PC-3 (cell line): ENCODE results near the gene FAM174B. TPM values are rescaled to one million over a fixed set of nuclear protein-coding genes. Genes with fewer than 3 reads are reported as not detected.

Source experiments
- ATAC-seq: fragments of 200-7000 bp; cut with Tn5 transposase; 2 replicates; pipeline ENCODE4 v1.9.1; 2020; ENCODE audit warnings: mild to moderate bottlenecking, moderate library complexity
- BruUV-seq: library from RNA; stranded (reverse); fragments of 400-500 nt; replicated peaks from 2 replicates; lab custom pipeline; 2021; lab: Mats Ljungman, UMichigan
- CTCF ChIA-PET: fragments of 300-600 bp; sonication (Branson Sonifier 250); formaldehyde crosslinking; loops from one replicate; lab custom pipeline; 2022; ENCODE audit warnings: antibody characterized with exemption; lab: Charles Lee
- POLR2A ChIA-PET: fragments of 300-600 bp; sonication (Branson Sonifier 250); formaldehyde crosslinking; loops from one replicate; lab custom pipeline; 2022; ENCODE audit warnings: antibody characterized with exemption; ENCODE audit not compliant: unreplicated experiment; lab: Charles Lee
- DNase-seq: peaks from one replicate; pipeline ENCODE4 v3.0.0-alpha.2; 2015
- H2AFZ ChIP-seq: fragments of 300-600 bp; sonication (generic); 2 replicates; pipeline ENCODE4 v1.6.0; 2016; ENCODE audit warnings: antibody characterized with exemption, low read length
- H3F3A ChIP-seq: fragments of 300-600 bp; sonication (generic); one replicate; pipeline ENCODE4 v1.6.0; 2017; ENCODE audit warnings: antibody characterized with exemption, low read length, control low read depth, mild to moderate bottlenecking; ENCODE audit not compliant: unreplicated experiment
- H3K27ac ChIP-seq: fragments of 300-600 bp; sonication (generic); 2 replicates; pipeline ENCODE4 v1.5.1; 2016; ENCODE audit warnings: mild to moderate bottlenecking, low read length
- H3K27me3 ChIP-seq: fragments of 300-600 bp; sonication (generic); 2 replicates; pipeline ENCODE4 v1.6.1; 2016; ENCODE audit warnings: low read length, mixed read lengths
- H3K36me3 ChIP-seq: fragments of 300-600 bp; sonication (generic); 2 replicates; pipeline ENCODE4 v1.6.1; 2016; ENCODE audit warnings: low read depth, mixed run types, low read length, mixed read lengths
- H3K4me1 ChIP-seq: fragments of 300-600 bp; sonication (generic); 2 replicates; pipeline ENCODE4 v1.5.1; 2016; ENCODE audit warnings: low read length; ENCODE audit not compliant: insufficient read depth
- H3K4me2 ChIP-seq: fragments of 300-600 bp; sonication (generic); 2 replicates; pipeline ENCODE4 v1.6.0; 2016; ENCODE audit warnings: low read length
- H3K4me3 ChIP-seq: fragments of 300-600 bp; sonication (generic); 2 replicates; pipeline ENCODE4 v1.5.1; 2016; ENCODE audit warnings: mild to moderate bottlenecking, low read length, mixed read lengths
- H3K79me2 ChIP-seq: fragments of 300-600 bp; sonication (generic); 2 replicates; pipeline ENCODE4 v1.6.1; 2017; ENCODE audit warnings: low read length, mixed read lengths
- H3K9ac ChIP-seq: fragments of 300-600 bp; sonication (generic); 2 replicates; pipeline ENCODE4 v1.6.0; 2016; ENCODE audit warnings: mild to moderate bottlenecking, low read length
- H3K9me2 ChIP-seq: fragments of 300-600 bp; sonication (generic); replicated peaks from 2 replicates; pipeline ENCODE4 v1.6.1; 2016; ENCODE audit warnings: mixed run types, low read length, mixed read lengths
- H3K9me3 ChIP-seq: fragments of 300-600 bp; sonication (generic); 2 replicates; pipeline ENCODE4 v1.6.1; 2016; ENCODE audit warnings: low read length, mixed read lengths
- H4K20me1 ChIP-seq: fragments of 300-600 bp; sonication (generic); 2 replicates; pipeline ENCODE4 v1.6.1; 2016; ENCODE audit warnings: low read length, mixed read lengths
- EZH2 ChIP-seq: fragments of 300-600 bp; sonication (generic); IDR thresholded peaks from one replicate; pipeline ENCODE4 v1.6.1; 2017; ENCODE audit warnings: antibody characterized with exemption, mild to moderate bottlenecking, low read length; ENCODE audit not compliant: unreplicated experiment
- EZH2phosphoT487 ChIP-seq: fragments of 300-600 bp; sonication (generic); IDR thresholded peaks from 2 replicates; pipeline ENCODE4 v1.6.1; 2018; ENCODE audit warnings: mild to moderate bottlenecking, antibody characterized with exemption, low read length, borderline replicate concordance
- intact Hi-C: fragments of 100-400 bp; cut with micrococcal nuclease; formaldehyde crosslinking; loops from 2 replicates; pipeline ENCODE4 v1.9.0; 2023
- total RNA-seq: library from RNA; depleted of rRNA; stranded (reverse); fragments of >200 nt; gene quantifications from 2 replicates; pipeline ENCODE4 v1.2.3, GENCODE V29; 2014
- TF ChIP-seq, protein P1 (sequence below): fragments of 300-600 bp; sonication (generic); conservative IDR thresholded peaks from 2 replicates; pipeline ENCODE4 v1.5.1; 2017; ENCODE audit warnings: antibody characterized with exemption, low read depth, mild to moderate bottlenecking, low read length

The FAM174B gene
- total RNA-seq, 1 experiment from 2014 or later, result 9.6 TPM

DNA sequence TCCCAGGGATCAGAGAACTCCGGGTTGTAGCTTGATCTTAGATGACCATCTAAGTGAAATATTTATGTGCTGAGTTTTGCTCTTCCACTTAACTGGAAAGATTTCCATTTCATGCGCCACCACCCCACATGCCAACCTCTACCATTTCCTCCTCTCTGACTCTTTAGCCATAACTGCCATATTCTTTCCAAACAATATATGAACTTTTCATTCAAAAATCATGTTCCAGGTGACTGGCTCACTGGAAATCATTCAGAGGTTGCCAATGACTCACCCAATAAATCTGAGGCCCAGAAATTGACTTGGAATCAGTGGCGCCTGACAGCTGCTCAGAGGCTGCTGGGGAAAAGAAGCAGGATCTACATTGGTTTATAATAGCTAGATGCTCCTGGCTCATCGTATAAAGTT lies 31.6 kb upstream of the FAM174B start:
- no peaks in the 10 kb centered on the region for H3K9me2 ChIP-seq
- intact Hi-C loops, result no loop called here
- ChIA-PET POLR2A (no interaction called here), CTCF (no interaction called here)
- ATAC-seq (peak; percentile 71), DNase-seq (peak; percentile 85)
- no peaks in the 10 kb centered on the region for H4K20me1 ChIP-seq
- TF ChIP-seq EZH2phosphoT487, result no peak
- TF ChIP-seq EZH2, result no peak
- TF ChIP-seq, protein P1, sequence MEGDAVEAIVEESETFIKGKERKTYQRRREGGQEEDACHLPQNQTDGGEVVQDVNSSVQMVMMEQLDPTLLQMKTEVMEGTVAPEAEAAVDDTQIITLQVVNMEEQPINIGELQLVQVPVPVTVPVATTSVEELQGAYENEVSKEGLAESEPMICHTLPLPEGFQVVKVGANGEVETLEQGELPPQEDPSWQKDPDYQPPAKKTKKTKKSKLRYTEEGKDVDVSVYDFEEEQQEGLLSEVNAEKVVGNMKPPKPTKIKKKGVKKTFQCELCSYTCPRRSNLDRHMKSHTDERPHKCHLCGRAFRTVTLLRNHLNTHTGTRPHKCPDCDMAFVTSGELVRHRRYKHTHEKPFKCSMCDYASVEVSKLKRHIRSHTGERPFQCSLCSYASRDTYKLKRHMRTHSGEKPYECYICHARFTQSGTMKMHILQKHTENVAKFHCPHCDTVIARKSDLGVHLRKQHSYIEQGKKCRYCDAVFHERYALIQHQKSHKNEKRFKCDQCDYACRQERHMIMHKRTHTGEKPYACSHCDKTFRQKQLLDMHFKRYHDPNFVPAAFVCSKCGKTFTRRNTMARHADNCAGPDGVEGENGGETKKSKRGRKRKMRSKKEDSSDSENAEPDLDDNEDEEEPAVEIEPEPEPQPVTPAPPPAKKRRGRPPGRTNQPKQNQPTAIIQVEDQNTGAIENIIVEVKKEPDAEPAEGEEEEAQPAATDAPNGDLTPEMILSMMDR, result no peak
- H3K4me3 ChIP-seq, result no peak overlapping the region
- H3K79me2 ChIP-seq, result no peaks in the 10 kb centered on the region
- H2AFZ ChIP-seq, result peak overlapping the region; percentile 21; the same call in 1 of the 2 replicates
- H3F3A ChIP-seq, result peaks cover 5% of the 10 kb centered on the region
- H3K4me1 ChIP-seq, result peaks cover 17% of the 10 kb centered on the region
- H3K9me3 ChIP-seq, result no peaks in the 10 kb centered on the region
- peak overlapping the region; percentile 40 for H3K27ac ChIP-seq
- BruUV-seq, result no TSS peak
- no peak overlapping the region for H3K9ac ChIP-seq
- H3K36me3 ChIP-seq, result no peaks in the 10 kb centered on the region
- peak overlapping the region; percentile 43; the same call in 1 of the 2 replicates for H3K4me2 ChIP-seq
- H3K27me3 ChIP-seq, result no peaks in the 10 kb centered on the region

DNA sequence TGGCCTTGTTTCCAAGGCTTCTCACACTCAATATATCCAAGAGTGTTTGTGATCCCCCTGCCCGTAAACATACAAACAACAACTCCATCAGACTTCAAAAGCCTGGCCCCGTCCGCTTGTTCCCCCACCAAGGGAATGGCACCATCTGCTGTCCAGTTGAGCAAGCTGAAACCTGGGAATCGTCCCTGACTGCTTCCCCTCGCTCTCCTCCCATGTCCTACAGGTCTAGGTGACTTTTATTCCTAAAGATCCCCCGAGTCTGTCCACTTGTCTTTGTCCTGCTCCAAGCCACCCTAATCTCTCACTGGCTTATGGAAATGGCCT lies 27.9 kb upstream of the FAM174B start:
- Histone ChIP-seq H3K4me3 (no peak overlapping the region), H3K9ac (no peak overlapping the region), H3K4me1 (peaks cover 24% of the 10 kb centered on the region), H3F3A (peaks cover 5% of the 10 kb centered on the region), H3K4me2 (no peak overlapping the region), H4K20me1 (no peaks in the 10 kb centered on the region), H3K27ac (no peak overlapping the region), H3K27me3 (no peaks in the 10 kb centered on the region), H2AFZ (peak overlapping the region; percentile 45; the same call in 1 of the 2 replicates), H3K79me2 (no peaks in the 10 kb centered on the region), H3K36me3 (no peaks in the 10 kb centered on the region), H3K9me3 (no peaks in the 10 kb centered on the region), H3K9me2 (no peaks in the 10 kb centered on the region)
- POLR2A ChIA-PET, result no interaction called here
- BruUV-seq, result no TSS peak
- ATAC-seq, result peak; percentile 54; the same call in 1 of the 2 replicates
- DNase-seq, result peak; percentile 81
- TF ChIP-seq EZH2phosphoT487 (no peak), EZH2 (no peak)
- TF ChIP-seq, protein P1, result peak; percentile 91
- intact Hi-C loops, result loop anchor here (5.0 kb wide), 2 partner anchors 71 to 161 kb away; no protein-coding TSS in a partner anchor
- CTCF ChIA-PET, result interaction anchor here (1.0 kb wide), 1 partner anchor 162 kb away, joined by 3 read pairs; no protein-coding TSS in a partner anchor

DNA sequence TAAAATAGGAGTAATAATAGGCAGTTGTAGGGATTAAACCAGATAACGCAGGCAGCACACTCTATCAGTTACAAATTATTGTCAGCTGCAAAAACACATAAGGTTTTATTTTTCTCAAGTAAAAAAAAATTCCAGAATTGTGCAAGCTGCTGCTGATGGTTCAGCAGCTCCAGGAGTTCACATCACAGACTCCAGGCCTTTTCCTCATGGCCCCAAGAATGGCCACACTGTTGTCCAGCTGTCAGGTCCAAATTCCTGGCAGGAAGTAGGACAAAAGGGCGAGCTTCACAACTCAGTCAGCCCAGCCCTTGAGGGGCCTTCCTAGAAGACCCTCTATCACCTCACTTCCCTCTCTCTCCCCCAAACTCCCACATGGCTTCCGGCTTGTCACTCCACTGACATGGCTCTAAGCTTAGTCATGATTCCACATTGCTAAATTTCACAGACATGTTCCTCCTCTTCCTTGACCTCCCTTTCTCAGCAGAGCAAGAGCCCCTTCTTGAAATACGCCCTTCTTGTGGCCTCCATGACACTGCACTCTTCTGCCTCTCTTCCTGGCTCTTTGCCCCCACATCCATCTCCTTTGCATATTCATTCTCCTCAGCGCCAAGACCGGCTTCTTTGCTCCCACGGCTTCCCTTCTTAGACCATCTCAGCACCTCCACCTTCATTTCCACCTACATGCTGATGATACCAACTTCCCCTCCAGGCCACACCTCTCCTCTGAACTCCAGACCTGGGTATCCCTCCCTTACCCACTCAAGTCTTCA lies 27.4 kb upstream of the FAM174B start:
- no peak overlapping the region for H2AFZ ChIP-seq
- intact Hi-C loops, result loop anchor here (5.0 kb wide), 2 partner anchors 71 to 161 kb away; no protein-coding TSS in a partner anchor

More for the DNA sequence above, 27.4 kb upstream of the FAM174B start:
- H3K4me3 ChIP-seq, result no peak overlapping the region
- TF ChIP-seq EZH2phosphoT487 (no peak), EZH2 (no peak)
- TF ChIP-seq, protein P1, result no peak
- no TSS peak for BruUV-seq
- H3K4me2 ChIP-seq, result no peak overlapping the region
- no peak overlapping the region for H3K27ac ChIP-seq
- no peaks in the 10 kb centered on the region for H3K36me3 ChIP-seq
- ATAC-seq, result no peak
- DNase-seq, result no peak
- peaks cover 24% of the 10 kb centered on the region for H3K4me1 ChIP-seq
- no peak overlapping the region for H3K9ac ChIP-seq
- peaks cover 5% of the 10 kb centered on the region for H3F3A ChIP-seq
- H3K27me3 ChIP-seq, result no peaks in the 10 kb centered on the region
- no peaks in the 10 kb centered on the region for H3K9me3 ChIP-seq
- no peaks in the 10 kb centered on the region for H3K9me2 ChIP-seq
- no peaks in the 10 kb centered on the region for H4K20me1 ChIP-seq
- no peaks in the 10 kb centered on the region for H3K79me2 ChIP-seq
- POLR2A ChIA-PET, result no interaction called here
- CTCF ChIA-PET, result interaction anchor here (1.0 kb wide), 1 partner anchor 161 kb away, joined by 3 read pairs; no protein-coding TSS in a partner anchor
